Measurements from ENCODE around the gene HMGN2. TPM values are rescaled to one million over a fixed set of nuclear protein-coding genes. Genes with fewer than 3 reads are reported as not detected.

The HMGN2 gene
- total RNA-seq, 2 donors from 2014 or later = 671 to 773 TPM

DNA sequence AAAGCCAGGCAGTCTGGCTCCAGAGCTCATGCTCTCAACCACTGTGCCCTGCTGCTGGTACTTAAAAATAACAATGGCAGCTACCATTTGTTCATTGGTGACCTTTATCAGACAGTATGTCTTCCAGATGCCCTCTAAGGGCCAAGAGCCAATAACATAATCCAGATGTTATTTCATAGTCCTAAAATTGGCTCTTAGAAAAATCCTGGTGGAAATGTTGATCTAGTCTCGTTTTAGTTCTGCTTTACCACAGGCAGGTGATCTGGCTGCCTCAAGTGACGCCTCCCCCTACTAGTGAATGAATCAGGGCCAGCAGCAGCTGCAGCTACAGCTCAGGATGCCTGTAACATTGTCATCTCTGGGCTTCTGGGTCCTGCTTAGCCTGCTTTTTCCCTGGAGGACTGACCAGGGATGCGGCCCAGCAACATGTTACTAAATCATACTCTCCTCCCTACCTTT lies 12.6 kb upstream of the HMGN2 start:
- DNase-seq = no peak
- TF ChIP-seq, protein P1, sequence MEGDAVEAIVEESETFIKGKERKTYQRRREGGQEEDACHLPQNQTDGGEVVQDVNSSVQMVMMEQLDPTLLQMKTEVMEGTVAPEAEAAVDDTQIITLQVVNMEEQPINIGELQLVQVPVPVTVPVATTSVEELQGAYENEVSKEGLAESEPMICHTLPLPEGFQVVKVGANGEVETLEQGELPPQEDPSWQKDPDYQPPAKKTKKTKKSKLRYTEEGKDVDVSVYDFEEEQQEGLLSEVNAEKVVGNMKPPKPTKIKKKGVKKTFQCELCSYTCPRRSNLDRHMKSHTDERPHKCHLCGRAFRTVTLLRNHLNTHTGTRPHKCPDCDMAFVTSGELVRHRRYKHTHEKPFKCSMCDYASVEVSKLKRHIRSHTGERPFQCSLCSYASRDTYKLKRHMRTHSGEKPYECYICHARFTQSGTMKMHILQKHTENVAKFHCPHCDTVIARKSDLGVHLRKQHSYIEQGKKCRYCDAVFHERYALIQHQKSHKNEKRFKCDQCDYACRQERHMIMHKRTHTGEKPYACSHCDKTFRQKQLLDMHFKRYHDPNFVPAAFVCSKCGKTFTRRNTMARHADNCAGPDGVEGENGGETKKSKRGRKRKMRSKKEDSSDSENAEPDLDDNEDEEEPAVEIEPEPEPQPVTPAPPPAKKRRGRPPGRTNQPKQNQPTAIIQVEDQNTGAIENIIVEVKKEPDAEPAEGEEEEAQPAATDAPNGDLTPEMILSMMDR (conservative IDR thresholded peaks at IDR 0.05) = no peak
- Mint-ChIP-seq H3K27ac (no peak overlapping the region), H3K9me3 (no peaks in the 10 kb centered on the region), H3K4me3 (no peak overlapping the region), H3K36me3 (ENCODE audit: low read depth) (peaks cover 64% of the 10 kb centered on the region), H3K27me3 (ENCODE audit: insufficient read depth) (no peaks in the 10 kb centered on the region), H3K4me1 (no peaks in the 10 kb centered on the region)
- Histone ChIP-seq H3K4me1 (ENCODE audit: control insufficient read depth, insufficient read depth, low read length) (no peaks in the 10 kb centered on the region), H3K9me3 (ENCODE audit: control insufficient read depth, low read length) (no peaks in the 10 kb centered on the region), H3K9ac (ENCODE audit: extremely low read depth, low read length, poor library complexity, severe bottlenecking) (no peak overlapping the region), H3K36me3 (ENCODE audit: control insufficient read depth, insufficient read depth, low read length) (peaks cover 84% of the 10 kb centered on the region), H3K4me3 (ENCODE audit: low read length) (no peak overlapping the region), H3K27ac (ENCODE audit: low read depth, low read length) (no peak overlapping the region), H3K27me3 (ENCODE audit: control insufficient read depth, insufficient read depth, low read length, poor library complexity, severe bottlenecking) (no peaks in the 10 kb centered on the region)
- WGBS, 2 experiments (ENCODE audit: insufficient coverage in 1 of 2, insufficient read length in 1 of 2) = 89 to 92% methylated on average over 3 of the region's 3 CpGs

DNA sequence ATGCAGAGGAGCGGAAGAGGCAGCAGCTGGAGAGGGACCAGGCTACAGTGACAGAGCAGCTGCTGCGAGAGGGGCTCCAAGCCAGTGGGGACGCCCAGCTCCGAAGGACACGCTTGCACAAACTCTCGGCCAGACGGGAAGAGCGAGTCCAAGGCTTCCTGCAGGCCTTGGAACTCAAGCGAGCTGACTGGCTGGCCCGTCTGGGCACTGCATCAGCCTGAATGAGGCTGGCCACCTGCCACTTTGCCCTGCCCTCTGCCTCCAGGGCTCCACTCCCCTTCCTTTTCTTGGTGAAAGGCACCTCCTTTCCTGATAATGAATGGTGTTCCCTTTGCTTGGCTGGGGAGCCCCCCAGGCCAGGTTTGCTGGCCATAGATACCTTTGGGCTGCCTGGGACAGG lies 3.3 kb upstream of the HMGN2 start:
- Histone ChIP-seq H3K27me3 (ENCODE audit: control insufficient read depth, insufficient read depth, low read length, poor library complexity, severe bottlenecking) (no peaks in the 10 kb centered on the region), H3K9me3 (ENCODE audit: control insufficient read depth, low read length) (no peaks in the 10 kb centered on the region), H3K36me3 (ENCODE audit: control insufficient read depth, insufficient read depth, low read length) (peaks cover 66% of the 10 kb centered on the region), H3K27ac (ENCODE audit: low read depth, low read length) (peak overlapping the region; percentile 56), H3K4me3 (ENCODE audit: low read length) (no peak overlapping the region), H3K9ac (ENCODE audit: extremely low read depth, low read length, poor library complexity, severe bottlenecking) (no peak overlapping the region), H3K4me1 (ENCODE audit: control insufficient read depth, insufficient read depth, low read length) (no peaks in the 10 kb centered on the region)
- TF ChIP-seq, protein P1 (conservative IDR thresholded peaks at IDR 0.05) = no peak
- Mint-ChIP-seq H3K36me3 (ENCODE audit: low read depth) (peaks cover 64% of the 10 kb centered on the region), H3K9me3 (no peaks in the 10 kb centered on the region), H3K4me3 (no peak overlapping the region), H3K27ac (peak overlapping the region; percentile 30), H3K27me3 (ENCODE audit: insufficient read depth) (no peaks in the 10 kb centered on the region), H3K4me1 (peaks cover 44% of the 10 kb centered on the region)
- DNase-seq = no peak
- whole genome bisulfite sequencing, 2 experiments (ENCODE audit: insufficient coverage in 1 of 2, insufficient read length in 1 of 2) = 93 to 95% methylated on average over 9 to 10 of the region's 10 CpGs

DNA sequence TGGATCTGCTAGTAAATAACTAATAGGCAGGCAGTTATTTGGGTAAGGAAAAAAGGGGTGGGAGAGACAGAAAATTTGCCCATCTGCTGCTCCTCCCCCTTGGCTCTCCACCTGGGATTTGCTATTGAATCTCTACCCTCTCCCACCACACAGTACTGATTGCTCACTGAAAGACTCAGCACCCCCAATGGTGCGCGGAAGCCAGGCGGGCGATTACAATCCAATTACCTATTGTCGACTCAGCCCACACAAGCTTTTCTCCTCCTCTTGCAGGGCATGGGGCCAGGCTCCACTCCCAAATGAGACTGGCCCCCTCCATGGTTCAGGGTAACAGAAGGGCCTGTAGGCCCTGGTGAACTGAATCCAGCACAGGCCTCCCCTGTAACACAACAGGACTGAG lies 2.7 kb upstream of the HMGN2 start:
- TF ChIP-seq, protein P1 (conservative IDR thresholded peaks at IDR 0.05) = no peak
- 88% methylated on average over 5 of the region's 5 CpGs; no CpG with 5 or more reads in 1 of the 2 experiments for WGBS, 2 experiments (ENCODE audit: insufficient coverage in 1 of 2, insufficient read length in 1 of 2)
- no peaks in the 10 kb centered on the region for H3K27me3 Mint-ChIP-seq (ENCODE audit: insufficient read depth)
- no peak overlapping the region for H3K4me3 Mint-ChIP-seq
- no peaks in the 10 kb centered on the region for H3K27me3 ChIP-seq (ENCODE audit: control insufficient read depth, insufficient read depth, low read length, poor library complexity, severe bottlenecking)
- no peak for DNase-seq
- no peaks in the 10 kb centered on the region for H3K9me3 ChIP-seq (ENCODE audit: control insufficient read depth, low read length)
- no peaks in the 10 kb centered on the region for H3K9me3 Mint-ChIP-seq
- peaks cover 66% of the 10 kb centered on the region for H3K36me3 Mint-ChIP-seq (ENCODE audit: low read depth)
- H3K4me3 ChIP-seq (ENCODE audit: low read length) = no peak overlapping the region
- H3K36me3 ChIP-seq (ENCODE audit: control insufficient read depth, insufficient read depth, low read length) = peaks cover 66% of the 10 kb centered on the region
- peaks cover 49% of the 10 kb centered on the region for H3K4me1 Mint-ChIP-seq
- no peak overlapping the region for H3K9ac ChIP-seq (ENCODE audit: extremely low read depth, low read length, poor library complexity, severe bottlenecking)
- H3K27ac Mint-ChIP-seq = peak overlapping the region; percentile 64
- H3K4me1 ChIP-seq (ENCODE audit: control insufficient read depth, insufficient read depth, low read length) = peaks cover 5% of the 10 kb centered on the region
- peak overlapping the region; percentile 56 for H3K27ac ChIP-seq (ENCODE audit: low read depth, low read length)
